Ovary (tissue), 3 donors: ENCODE results near the gene PQBP1.

Experiments used
- CTCF ChIP-seq, 3 donors: fragments of 450-650 bp in 2 of 3; fragments of 200-600 bp in 1 of 3; IDR thresholded peaks; one replicate each; pipeline versions ENCODE4 v1.5.1 to v1.8.0; 2016 to 2022; ENCODE audit warnings: antibody characterized with exemption in 3 of 3, mild to moderate bottlenecking in 1 of 3
- POLR2A ChIP-seq: fragments of 450-650 bp; IDR thresholded peaks from one replicate; pipeline ENCODE4 v1.6.1; 2017; ENCODE audit warnings: antibody characterized with exemption, mild to moderate bottlenecking, moderate library complexity
- donor health status: DM: no; HTN: no; CAD: no.

DNA sequence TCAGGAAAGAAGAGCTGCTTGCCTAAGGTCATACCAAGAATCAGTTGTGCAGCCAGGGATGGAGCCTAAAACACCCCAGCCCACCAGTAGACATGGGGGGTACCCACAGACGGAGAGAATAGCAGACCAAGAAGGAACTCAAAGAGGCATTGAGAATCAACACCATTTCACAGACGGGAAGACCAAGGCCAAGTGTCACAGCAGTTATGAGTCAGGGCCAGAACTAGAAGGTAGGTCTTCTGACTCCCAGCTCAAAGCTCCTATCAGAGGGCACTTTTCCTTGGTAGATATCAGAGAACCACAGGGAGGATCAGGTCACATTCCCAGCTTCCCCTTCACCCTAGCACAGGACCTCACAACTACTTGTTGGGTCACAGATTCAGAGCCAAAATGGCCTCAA lies 45.2 kb downstream of the PQBP1 start:
- no peak for TF ChIP-seq CTCF (IDR thresholded peaks at IDR 0.05)
- TF ChIP-seq POLR2A, result no peak
